Omental fat pad (tissue), 4 donors: Measurements from ENCODE around the gene PTH. TPM values are rescaled to one million over a fixed set of nuclear protein-coding genes. Genes with fewer than 3 reads are reported as not detected.

Source experiments
- ATAC-seq: fragments of 150-250 bp; one replicate; pipeline ENCODE4 v1.9.1; 2016; ENCODE audit warnings: mild to moderate bottlenecking, moderate library complexity; ENCODE audit not compliant: low FRiP score
- DNase-seq: peaks from one replicate; pipeline ENCODE4 v3.0.0-alpha.2; 2019; ENCODE audit warnings: low spot score
- total RNA-seq, 4 donors: library from RNA; depleted of rRNA; stranded (reverse); fragments of >200 nt; gene quantifications; one replicate each; pipeline ENCODE4 v1.1.0, GENCODE V29; 2016
- TF ChIP-seq, protein P1 (sequence below), 3 donors: fragments of 450-650 bp; IDR thresholded peaks; one replicate each; pipeline ENCODE4 v1.5.1; 2016 to 2017; ENCODE audit warnings: antibody characterized with exemption in 3 of 3, mild to moderate bottlenecking in 3 of 3, moderate library complexity in 2 of 3

Gene PTH
- total RNA-seq, 4 donors from 2014 or later = not detected

DNA sequence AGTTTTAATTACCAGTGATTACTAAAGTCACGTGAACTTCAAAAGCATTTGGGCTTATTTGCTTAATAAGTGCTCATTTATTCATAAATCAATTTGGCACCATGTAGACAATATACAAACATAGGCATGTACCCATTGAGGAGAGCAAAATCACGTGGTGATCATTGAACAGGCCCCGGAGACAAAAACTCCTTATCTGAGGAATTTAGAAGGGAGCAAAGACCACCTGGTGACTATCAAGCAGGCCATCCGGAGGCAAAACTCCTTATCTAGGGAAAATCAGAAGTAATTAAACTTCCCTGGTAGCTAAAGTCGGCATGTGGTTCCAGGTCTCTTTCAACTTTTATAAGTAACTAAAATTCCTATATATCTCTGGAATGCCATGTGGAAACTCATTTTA is 27.0 kb downstream of the PTH start:
- ATAC-seq (no peak), DNase-seq (no peak)
- TF ChIP-seq, protein P1, sequence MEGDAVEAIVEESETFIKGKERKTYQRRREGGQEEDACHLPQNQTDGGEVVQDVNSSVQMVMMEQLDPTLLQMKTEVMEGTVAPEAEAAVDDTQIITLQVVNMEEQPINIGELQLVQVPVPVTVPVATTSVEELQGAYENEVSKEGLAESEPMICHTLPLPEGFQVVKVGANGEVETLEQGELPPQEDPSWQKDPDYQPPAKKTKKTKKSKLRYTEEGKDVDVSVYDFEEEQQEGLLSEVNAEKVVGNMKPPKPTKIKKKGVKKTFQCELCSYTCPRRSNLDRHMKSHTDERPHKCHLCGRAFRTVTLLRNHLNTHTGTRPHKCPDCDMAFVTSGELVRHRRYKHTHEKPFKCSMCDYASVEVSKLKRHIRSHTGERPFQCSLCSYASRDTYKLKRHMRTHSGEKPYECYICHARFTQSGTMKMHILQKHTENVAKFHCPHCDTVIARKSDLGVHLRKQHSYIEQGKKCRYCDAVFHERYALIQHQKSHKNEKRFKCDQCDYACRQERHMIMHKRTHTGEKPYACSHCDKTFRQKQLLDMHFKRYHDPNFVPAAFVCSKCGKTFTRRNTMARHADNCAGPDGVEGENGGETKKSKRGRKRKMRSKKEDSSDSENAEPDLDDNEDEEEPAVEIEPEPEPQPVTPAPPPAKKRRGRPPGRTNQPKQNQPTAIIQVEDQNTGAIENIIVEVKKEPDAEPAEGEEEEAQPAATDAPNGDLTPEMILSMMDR (IDR thresholded peaks at IDR 0.05) = no peak

- ATAC-seq (no peak), DNase-seq (no peak)
- TF ChIP-seq, protein P1 (IDR thresholded peaks at IDR 0.05) = no peak
These were observed 29.9 kb downstream of the PTH start for GRCh38 chr11:13465909-13466371.

GRCh38 chr11:13463779-13464290 is 32.0 kb downstream of the PTH start:
- DNase-seq (no peak), ATAC-seq (no peak)
- TF ChIP-seq, protein P1 (IDR thresholded peaks at IDR 0.05) = no peak

DNA sequence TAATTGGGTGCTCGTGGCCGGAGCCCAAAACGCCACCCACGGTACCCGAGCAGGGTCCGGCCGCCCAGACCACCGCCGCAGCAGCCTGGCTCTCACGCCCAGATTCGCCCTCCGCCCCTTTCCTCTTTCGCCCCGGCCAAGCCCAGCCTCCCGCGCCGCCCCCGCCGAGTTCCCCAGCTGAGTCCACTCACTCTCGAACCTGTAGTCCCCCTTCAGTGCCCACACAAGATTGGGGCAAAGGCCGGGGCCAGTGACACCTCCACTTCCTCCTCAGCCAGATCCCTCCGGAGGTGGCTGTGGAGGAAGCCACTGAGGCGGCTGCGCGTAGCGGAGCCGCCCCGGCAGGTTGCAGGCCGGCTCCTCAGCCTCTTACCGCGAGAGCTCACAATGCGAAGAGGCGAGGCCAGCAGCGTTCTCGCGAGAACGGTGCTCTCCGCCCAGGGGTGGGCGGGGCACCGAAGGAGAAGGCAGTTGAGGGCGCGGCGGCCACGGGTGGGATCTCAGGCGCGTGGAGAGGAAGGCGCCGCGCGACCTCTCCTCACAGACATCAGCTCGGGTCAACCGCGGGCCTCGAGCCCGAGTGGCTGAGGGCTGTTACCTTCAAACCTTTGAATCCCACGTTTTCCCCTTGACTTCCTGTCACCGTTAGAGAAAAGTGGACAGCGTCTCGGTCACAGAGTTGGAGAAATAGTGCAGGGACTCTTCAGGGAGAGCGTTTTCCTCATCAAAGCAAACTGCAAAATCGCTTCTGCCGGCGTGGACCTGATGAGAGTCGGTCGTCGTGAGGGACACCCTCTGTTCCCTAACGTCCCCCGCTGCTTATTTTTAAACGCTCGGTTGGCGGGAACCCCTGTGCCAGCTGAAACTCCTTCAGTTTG is 32.7 kb downstream of the PTH start, which contains the start of gene BTBD10:
BTBD10 (minus strand) TSS at position 322 of the 878 bp plus-strand sequence. CDS start 18,098 bp downstream, outside the sequence.
- TF ChIP-seq, protein P1 (IDR thresholded peaks at IDR 0.05) = no peak
- peak; percentile 98 for ATAC-seq
- peak; percentile 75 for DNase-seq

DNA sequence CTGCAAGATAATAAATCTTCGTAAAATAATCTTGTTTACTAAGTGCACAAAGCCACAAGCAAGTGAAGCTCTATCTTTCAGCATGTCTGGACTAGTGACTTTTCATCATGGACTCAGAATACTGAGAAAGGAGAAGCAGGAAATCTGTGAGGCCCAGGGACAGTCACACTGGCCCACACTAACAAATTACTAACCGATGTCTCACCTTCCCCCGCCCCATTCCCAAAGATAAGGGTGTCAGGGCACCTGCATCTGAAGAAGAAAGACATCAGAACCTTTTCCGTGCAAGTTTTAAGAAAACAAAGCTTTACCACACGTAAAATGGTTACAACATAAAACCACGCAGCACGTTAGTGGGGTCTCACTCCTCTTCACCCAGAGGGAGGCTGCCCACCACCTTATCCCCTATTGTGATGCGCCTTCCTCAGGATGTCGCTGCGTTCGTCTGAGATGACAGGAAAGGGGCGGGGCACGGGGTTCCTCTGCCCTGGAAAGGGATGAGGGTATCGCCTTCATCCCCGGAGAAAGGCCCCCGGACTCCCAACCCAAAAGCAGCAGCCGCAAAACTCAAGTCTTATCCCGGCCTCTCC is 33.4 kb downstream of the PTH start:
- DNase-seq = peak; percentile 42
- peak; percentile 77 for ATAC-seq
- TF ChIP-seq, protein P1 (IDR thresholded peaks at IDR 0.05) = no peak

GRCh38 chr11:13461291-13461690 is 34.5 kb downstream of the PTH start:
- DNase-seq (no peak), ATAC-seq (no peak)
- TF ChIP-seq, protein P1 (IDR thresholded peaks at IDR 0.05) = no peak
